ENCODE results near the gene ERFL. TPM values are rescaled to one million over a fixed set of nuclear protein-coding genes. Genes with fewer than 3 reads are reported as not detected.

The ERFL gene
- total and polyA plus RNA-seq, 2 donors (not counting 1 experiment from before 2014, with no cell fraction given) = 2.3 to 5.5 TPM

- peak overlapping the region; percentile 42 for H3K27ac Mint-ChIP-seq
- peaks cover 67% of the 10 kb centered on the region for H4K20me1 ChIP-seq (ENCODE audit: control insufficient read depth, insufficient read depth, low read length, poor library complexity, severe bottlenecking)
- H3K27ac ChIP-seq (ENCODE audit: low read length in 2 of 2) = no peak overlapping the region
- ChIA-PET POLR2A (interaction anchor here (0.6 to 1.7 kb wide), 10 partner anchors 9 to 52 kb away, joined by 3 to 8 read pairs (median 4); partner anchors contain the start of genes ARHGEF1, CD79A and RPS19), CTCF (interaction anchor here (0.8 to 2.0 kb wide), 9 partner anchors 16 to 41 kb away, joined by 3 to 7 read pairs (median 4); no protein-coding TSS in a partner anchor)
- peak overlapping the region; percentile 54 for H3K4me3 Mint-ChIP-seq
- H3K4me1 Mint-ChIP-seq = peaks cover 39% of the 10 kb centered on the region
- peaks cover 44 to 46% of the 10 kb centered on the region in 2 donors for H3K4me1 ChIP-seq (ENCODE audit: control insufficient read depth in 2 of 2, insufficient read depth in 2 of 2, low read length in 2 of 2)
- H3K9me3 Mint-ChIP-seq (ENCODE audit: insufficient read depth) = no peaks in the 10 kb centered on the region
- intact Hi-C loops (cut with micrococcal nuclease) = no loop called here
- ATAC-seq (ENCODE audit: low read depth) (peak; percentile 21), DNase-seq (peak; percentile 52)
- peaks cover 0 to 11% (median 0%) of the 10 kb centered on the region in 3 donors for H3K9me3 ChIP-seq (ENCODE audit: control extremely low read depth in 1 of 3, control insufficient read depth in 2 of 3, insufficient read depth in 1 of 3, low read length in 2 of 3)
- H3K4me3 ChIP-seq (ENCODE audit: control extremely low read depth in 1 of 5, extremely low read depth in 1 of 5, insufficient read depth in 1 of 5, low read depth in 2 of 5, low read length in 4 of 5) = no peak overlapping the region
- H3K9ac ChIP-seq (ENCODE audit: low read length) = no peak overlapping the region
- no peak for TF ChIP-seq EZH2 (IDR thresholded peaks at IDR 0.05; ENCODE audit: borderline replicate concordance, insufficient read depth, low read depth, low read length, poor library complexity, severe bottlenecking)
- TF ChIP-seq CTCF (IDR thresholded peaks at IDR 0.05) = no peak
- H2AFZ ChIP-seq (ENCODE audit: insufficient read depth, low read depth, low read length, poor library complexity, severe bottlenecking) = no peak overlapping the region
- H3K27me3 Mint-ChIP-seq = peaks cover 18% of the 10 kb centered on the region
- H3K79me2 ChIP-seq (ENCODE audit: control insufficient read depth, insufficient read depth, low read length) = no peaks in the 10 kb centered on the region
- H3K4me2 ChIP-seq (replicated peaks; ENCODE audit: low read depth, low read length, poor library complexity, severe bottlenecking) = peak overlapping the region; percentile 58
- peaks cover 0 to 47% (median 34%) of the 10 kb centered on the region in 4 experiments for H3K27me3 ChIP-seq (replicated peaks in 1 of 4; ENCODE audit: control extremely low read depth in 1 of 4, control insufficient read depth in 3 of 4, insufficient read depth in 4 of 4, low read length in 3 of 4)
- 29% methylated on average over 26 of the region's 29 CpGs for WGBS (ENCODE audit: insufficient coverage)
- peaks cover 0 to 3% of the 10 kb centered on the region in 2 experiments for H3K36me3 ChIP-seq (replicated peaks in 1 of 2; ENCODE audit: control extremely low read depth in 1 of 2, control insufficient read depth in 1 of 2, extremely low read depth in 1 of 2, insufficient read depth in 2 of 2, low read length in 1 of 2)
Measured at GRCh38 chr19:41911889-41912731, 16.1 kb downstream of the ERFL start.
